Right lobe of liver (tissue), 6 donors: ENCODE results near the gene NIPAL3. TPM values are rescaled to one million over a fixed set of nuclear protein-coding genes. Genes with fewer than 3 reads are reported as not detected.
"Not testable (repeated sequence)": the region's sequence is repeated elsewhere in the genome, so short reads cannot be mapped to it uniquely, and the experiment has no call there.

Experiments used
- ATAC-seq, 4 donors: fragments of 200-7000 bp; cut with Tn5 transposase; one replicate each; pipeline ENCODE4 v1.9.1; 2020; ENCODE audit warnings: mild to moderate bottlenecking in 4 of 4, moderate library complexity in 4 of 4
- DNase-seq, 3 donors: peaks; one replicate each; pipeline ENCODE4 v3.0.0-alpha.2; 2020
- H3K27ac ChIP-seq, 3 donors: fragments of 200-600 bp; one replicate each; pipeline ENCODE4 v1.8.0; 2022
- H3K27me3 ChIP-seq, 2 donors: fragments of 200-600 bp; one replicate each; pipeline ENCODE4 v1.8.0; 2022
- H3K36me3 ChIP-seq, 4 donors: fragments of 200-600 bp; sonication (generic) in 1 of 4; one replicate each; pipeline versions ENCODE4 v1.5.1 to v1.8.0; 2017 to 2022; ENCODE audit warnings: control low read depth in 1 of 4
- H3K4me1 ChIP-seq, 4 donors: fragments of 200-600 bp; sonication (generic) in 1 of 4; one replicate each; pipeline versions ENCODE4 v1.5.1 to v1.8.0; 2017 to 2022; ENCODE audit warnings: control low read depth in 1 of 4
- H3K4me3 ChIP-seq, 3 donors: fragments of 200-600 bp; one replicate each; pipeline ENCODE4 v1.8.0; 2022
- H3K9me3 ChIP-seq, 4 donors: fragments of 200-600 bp; sonication (generic) in 1 of 4; one replicate each; pipeline versions ENCODE4 v1.5.1 to v1.8.0; 2017 to 2022; ENCODE audit warnings: control low read depth in 1 of 4
- CTCF ChIP-seq, 4 donors: fragments of 200-600 bp in 3 of 4; fragments of 450-650 bp in 1 of 4; IDR thresholded peaks; one replicate each; pipeline versions ENCODE4 v1.5.1 to v1.8.0; 2016 to 2022; ENCODE audit warnings: antibody characterized with exemption in 4 of 4, mild to moderate bottlenecking in 2 of 4
- POLR2A ChIP-seq: fragments of 450-650 bp; IDR thresholded peaks from one replicate; pipeline ENCODE4 v1.6.1; 2017; ENCODE audit warnings: antibody characterized with exemption, mild to moderate bottlenecking
- WGBS: methylation state at CpG from one replicate; pipeline ENCODE4 v1.1.6; 2018; ENCODE audit warnings: low coverage, low lambda C conversion rate; ENCODE audit not compliant: insufficient coverage; ENCODE audit errors: missing lambda C conversion rate; 5-methylcytosine and 5-hydroxymethylcytosine counted together
- intact Hi-C, 2 donors: fragments of 100-400 bp; cut with DNase I; formaldehyde crosslinking; loops; one replicate each; pipeline versions ENCODE4 v1.11.2 to v1.14.1; 2022
- total RNA-seq, 6 experiments: library from RNA; depleted of rRNA in 2 of 6; stranded (reverse); fragments of >200 nt in 2 of 6; fragmentation: NEBNext Ultra II Directional in 3 of 6; extraction: Animal tissue kit (Norgen Biotek cat#: 25700) in 3 of 6; gene quantifications; one replicate each; pipeline versions ENCODE4 v1.1.0 to v1.2.4, GENCODE V29; 2016 to 2023
- donor health status: DM: no; HTN: yes; CAD: no.
- donor health status: DM: no; HTN: no; CAD: no.
- donor health status: DM: no; HTN: no; CAD: no.
- donor health status: DM: no; HTN: yes; CAD: no.
- donor health status: DM: no; HTN: yes; CAD: no.

The NIPAL3 gene
- total RNA-seq, 6 experiments from 2014 or later, result 3.4 to 9.2 (median 6.0) TPM

DNA sequence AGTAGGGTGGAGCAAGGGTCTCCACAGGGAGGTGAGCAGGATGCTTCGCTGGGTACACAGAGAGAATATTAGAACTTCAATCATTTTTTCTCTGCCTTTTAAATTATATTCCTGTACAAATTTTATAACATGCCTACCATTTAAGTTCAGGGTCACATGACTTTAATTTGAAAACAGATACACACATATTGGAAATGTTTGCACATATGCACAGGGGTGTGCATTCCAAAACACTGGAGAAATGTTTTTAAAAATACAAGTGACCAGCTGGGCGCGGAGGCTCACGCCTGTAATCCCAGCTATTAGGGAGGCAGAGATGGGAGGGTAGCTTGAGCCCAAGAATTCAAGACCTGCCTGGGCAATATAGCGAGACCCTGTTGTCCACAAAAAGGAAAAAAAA, 39.7 kb downstream of the NIPAL3 start:
- WGBS, result 92% methylated on average over 5 of the region's 5 CpGs
- TF ChIP-seq CTCF (IDR thresholded peaks at IDR 0.05) (no peak), POLR2A (no peak)
- no peak overlapping the region for H3K27ac ChIP-seq
- no peak for ATAC-seq
- no peaks in the 10 kb centered on the region for H3K27me3 ChIP-seq
- no peaks in the 10 kb centered on the region for H3K4me1 ChIP-seq
- intact Hi-C loops, result no loop called here
- H3K9me3 ChIP-seq, result no peaks in the 10 kb centered on the region
- no peak for DNase-seq
- H3K36me3 ChIP-seq, result peaks cover 0 to 8% (median under 1%) of the 10 kb centered on the region in 4 donors
- no peak overlapping the region for H3K4me3 ChIP-seq

DNA sequence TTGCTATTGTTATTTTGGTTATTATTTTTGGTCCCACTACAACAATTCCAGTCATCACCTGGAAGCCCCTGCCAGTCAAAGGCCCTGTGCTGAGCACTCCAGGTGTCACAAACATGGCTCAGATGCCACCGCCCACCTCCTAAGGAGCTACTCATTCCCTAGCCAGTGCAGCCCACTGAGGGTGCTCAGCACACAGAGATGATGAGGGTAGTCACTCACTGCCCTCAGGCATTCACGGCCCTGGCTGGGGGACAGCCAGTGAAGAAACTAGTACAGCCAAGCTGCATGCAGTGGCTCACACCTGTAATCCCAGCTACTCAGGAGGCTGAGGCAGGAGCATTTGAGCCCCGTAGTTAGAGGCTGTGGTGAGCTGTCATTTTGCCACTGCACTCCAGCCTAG, 42.3 kb downstream of the NIPAL3 start:
- no peak for DNase-seq

DNA sequence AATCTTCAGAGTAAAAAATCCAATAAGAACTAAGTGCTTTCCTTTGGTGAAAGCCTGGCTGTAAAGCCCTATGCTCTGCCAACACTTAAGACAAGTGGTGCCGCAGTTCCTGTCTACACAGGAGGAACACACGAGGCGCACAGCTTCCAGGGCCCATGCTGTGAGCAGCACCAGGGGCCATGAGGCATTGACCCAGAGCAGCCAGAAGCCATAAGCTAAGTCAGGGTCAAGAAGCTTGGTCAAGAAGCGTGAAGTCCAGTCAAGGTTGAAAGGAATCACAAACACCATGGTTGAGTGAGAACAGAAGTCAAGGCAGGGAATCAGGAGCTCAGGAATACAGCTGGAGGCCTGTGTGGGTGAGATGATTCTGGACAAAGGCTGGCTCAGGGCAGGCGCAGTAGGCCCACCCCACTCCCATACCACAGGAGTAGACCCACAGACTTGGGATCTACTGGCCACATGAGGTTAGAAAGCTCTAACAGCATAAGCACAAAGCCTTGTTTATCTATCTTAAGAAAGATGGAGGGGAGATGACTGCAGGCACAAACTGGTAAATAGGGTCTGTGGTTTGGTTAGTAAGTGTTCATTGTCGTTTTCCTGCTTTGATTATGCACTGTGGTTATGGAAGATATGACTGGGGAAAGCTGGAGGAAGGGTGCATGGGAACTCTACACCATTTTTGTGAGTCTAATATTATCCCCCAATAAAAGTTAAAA, 44.1 kb downstream of the NIPAL3 start:
- H3K27me3 ChIP-seq, result no peaks in the 10 kb centered on the region
- no peak for ATAC-seq
- intact Hi-C loops, result no loop called here
- H3K9me3 ChIP-seq, result no peaks in the 10 kb centered on the region
- H3K4me1 ChIP-seq, result no peaks in the 10 kb centered on the region
- DNase-seq, result no peak
- no peak for TF ChIP-seq CTCF (IDR thresholded peaks at IDR 0.05)
- no peak for TF ChIP-seq POLR2A
- WGBS, result 97% methylated on average over 6 of the region's 6 CpGs
- peaks cover 0 to 1% (median 0%) of the 10 kb centered on the region in 4 donors for H3K36me3 ChIP-seq
- no peak overlapping the region for H3K27ac ChIP-seq
- no peak overlapping the region for H3K4me3 ChIP-seq

More for the DNA sequence above, 42.3 kb downstream of the NIPAL3 start:
- no peak for ATAC-seq
- intact Hi-C loops, result no loop called here
- Histone ChIP-seq H3K9me3 (no peaks in the 10 kb centered on the region), H3K27ac (no peak overlapping the region), H3K4me3 (no peak overlapping the region), H3K27me3 (no peaks in the 10 kb centered on the region), H3K4me1 (no peaks in the 10 kb centered on the region), H3K36me3 (peaks cover 0 to 2% (median 0%) of the 10 kb centered on the region in 4 donors)
- TF ChIP-seq CTCF (IDR thresholded peaks at IDR 0.05), result no peak
- TF ChIP-seq POLR2A, result no peak
- WGBS, result 95% methylated on average over 2 of the region's 3 CpGs

- H3K36me3 ChIP-seq, ATAC-seq, H3K9me3 ChIP-seq, DNase-seq, H3K27me3 ChIP-seq, intact Hi-C loops, H3K4me1 ChIP-seq, H3K27ac ChIP-seq, H3K4me3 ChIP-seq: not testable (repeated sequence)
- 100% methylated on average over 3 of the region's 4 CpGs for WGBS
Measured at GRCh38 chr1:24462128-24462527, 46.5 kb downstream of the NIPAL3 start.

DNA sequence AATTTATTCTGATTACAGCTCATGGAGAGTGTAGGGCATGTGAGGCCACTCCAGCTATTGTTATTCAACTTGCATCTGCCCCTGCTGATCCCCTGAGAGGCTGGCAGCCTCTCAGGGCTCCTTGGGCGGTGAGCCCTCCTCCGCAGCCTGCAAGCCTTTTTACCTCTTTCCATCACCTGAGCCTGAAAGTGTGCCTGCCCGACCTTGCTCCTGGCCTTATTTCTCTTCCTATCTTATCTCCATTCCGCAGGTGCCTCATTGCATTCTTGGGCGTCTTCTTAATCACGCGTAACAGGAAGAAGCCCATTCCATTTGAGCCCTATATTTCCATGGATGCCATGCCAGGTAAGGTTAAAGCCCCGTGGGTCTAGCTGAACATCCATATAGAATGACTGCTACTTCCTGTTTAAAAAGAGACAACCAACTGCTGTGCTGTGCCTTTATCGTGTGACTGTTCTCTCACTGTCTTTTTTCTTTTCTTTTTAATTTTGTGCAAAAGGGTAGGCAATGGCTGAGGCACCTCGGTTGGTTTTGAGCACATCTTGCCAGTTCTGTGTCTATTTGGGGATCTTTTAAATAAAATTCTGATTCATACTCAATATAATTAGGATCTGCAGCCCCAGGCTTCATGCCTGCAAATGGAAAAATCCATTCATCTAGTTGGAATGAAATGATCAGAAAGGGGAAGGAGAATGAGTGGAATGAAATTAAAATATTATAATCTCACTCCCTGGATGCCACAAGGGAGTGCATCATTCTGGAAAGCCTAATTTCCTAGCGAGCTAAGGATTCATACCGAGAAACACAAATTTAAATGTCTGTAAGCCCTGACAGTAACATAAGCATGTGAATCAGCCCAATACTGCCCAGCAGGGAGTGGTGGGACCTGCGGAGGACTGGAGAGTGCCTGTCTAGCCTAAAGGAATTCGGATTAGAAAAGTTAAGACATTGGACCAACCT, 48.5 kb downstream of the NIPAL3 start:
- Histone ChIP-seq H3K9me3 (no peaks in the 10 kb centered on the region), H3K4me3 (no peak overlapping the region), H3K27ac (no peak overlapping the region), H3K27me3 (no peaks in the 10 kb centered on the region), H3K4me1 (no peaks in the 10 kb centered on the region), H3K36me3 (no peaks in the 10 kb centered on the region)
- DNase-seq (no peak), ATAC-seq (no peak)
- WGBS, result 74% methylated on average over 13 of the region's 14 CpGs
- TF ChIP-seq POLR2A, result no peak
- no peak for TF ChIP-seq CTCF (IDR thresholded peaks at IDR 0.05)
- intact Hi-C loops, result no loop called here
